ENCODE data around the gene CLEC20A. TPM values are rescaled to one million over a fixed set of nuclear protein-coding genes. Genes with fewer than 3 reads are reported as not detected.

CLEC20A gene
- total RNA-seq, 4 donors from 2014 or later, result not detected

GRCh38 chr1:178493301-178493741 lies 3.4 kb downstream of the CLEC20A start:
- TF ChIP-seq EP300 (IDR thresholded peaks at IDR 0.05), result no peak
- TF ChIP-seq POLR2A (IDR thresholded peaks at IDR 0.05), result no peak
- TF ChIP-seq POLR2AphosphoS5 (IDR thresholded peaks at IDR 0.05), result no peak
- no peak for TF ChIP-seq CTCF (IDR thresholded peaks at IDR 0.05)
- Histone ChIP-seq H3K4me1 (no peaks in the 10 kb centered on the region), H3K4me3 (no peak overlapping the region), H3K9me3 (no peaks in the 10 kb centered on the region), H3K27ac (no peak overlapping the region), H3K27me3 (no peaks in the 10 kb centered on the region), H3K36me3 (no peaks in the 10 kb centered on the region)
- DNase-seq (ENCODE audit: low spot score in 2 of 2), result no peak
- WGBS, result 87% methylated on average over 7 of the region's 16 CpGs

- no peak for DNase-seq (ENCODE audit: low spot score in 2 of 2)
- no peaks in the 10 kb centered on the region for H3K4me1 ChIP-seq
- no peaks in the 10 kb centered on the region for H3K36me3 ChIP-seq
- H3K27ac ChIP-seq, result no peak overlapping the region
- no peaks in the 10 kb centered on the region for H3K9me3 ChIP-seq
- TF ChIP-seq CTCF (IDR thresholded peaks at IDR 0.05), result no peak
- no peak for TF ChIP-seq POLR2A (IDR thresholded peaks at IDR 0.05)
- no peak for TF ChIP-seq POLR2AphosphoS5 (IDR thresholded peaks at IDR 0.05)
- no peak for TF ChIP-seq EP300 (IDR thresholded peaks at IDR 0.05)
- no peak overlapping the region for H3K4me3 ChIP-seq
- 88% methylated on average over 11 of the region's 11 CpGs for WGBS
- no peaks in the 10 kb centered on the region for H3K27me3 ChIP-seq
These were observed 4.4 kb downstream of the CLEC20A start for GRCh38 chr1:178492341-178492740.

GRCh38 chr1:178491721-178492120 lies 5.0 kb downstream of the CLEC20A start:
- no peak for TF ChIP-seq EP300 (IDR thresholded peaks at IDR 0.05)
- no peak for TF ChIP-seq CTCF (IDR thresholded peaks at IDR 0.05)
- no peak for TF ChIP-seq POLR2A (IDR thresholded peaks at IDR 0.05)
- no peak for TF ChIP-seq POLR2AphosphoS5 (IDR thresholded peaks at IDR 0.05)
- DNase-seq (ENCODE audit: low spot score in 2 of 2), result no peak
- WGBS, result 92% methylated on average over 4 of the region's 4 CpGs
- Histone ChIP-seq H3K36me3 (no peaks in the 10 kb centered on the region), H3K9me3 (no peaks in the 10 kb centered on the region), H3K27me3 (peaks cover under 1% of the 10 kb centered on the region), H3K4me1 (peaks cover 6% of the 10 kb centered on the region), H3K27ac (no peak overlapping the region), H3K4me3 (no peak overlapping the region)

GRCh38 chr1:178490967-178491366 lies 5.8 kb downstream of the CLEC20A start:
- H3K4me3 ChIP-seq, result no peak overlapping the region
- peaks cover 9% of the 10 kb centered on the region for H3K4me1 ChIP-seq
- WGBS, result 90% methylated on average over 9 of the region's 9 CpGs
- TF ChIP-seq POLR2AphosphoS5 (IDR thresholded peaks at IDR 0.05), result no peak
- TF ChIP-seq EP300 (IDR thresholded peaks at IDR 0.05), result no peak
- H3K27me3 ChIP-seq, result peaks cover 3% of the 10 kb centered on the region
- no peaks in the 10 kb centered on the region for H3K9me3 ChIP-seq
- H3K36me3 ChIP-seq, result no peaks in the 10 kb centered on the region
- no peak overlapping the region for H3K27ac ChIP-seq
- no peak for DNase-seq (ENCODE audit: low spot score in 2 of 2)

- no peak for TF ChIP-seq CTCF (IDR thresholded peaks at IDR 0.05)
- TF ChIP-seq EP300 (IDR thresholded peaks at IDR 0.05), result no peak
- no peak for TF ChIP-seq POLR2A (IDR thresholded peaks at IDR 0.05)
- TF ChIP-seq POLR2AphosphoS5 (IDR thresholded peaks at IDR 0.05), result no peak
- peaks cover 9% of the 10 kb centered on the region for H3K4me1 ChIP-seq
- peaks cover 3% of the 10 kb centered on the region for H3K27me3 ChIP-seq
- H3K27ac ChIP-seq, result no peak overlapping the region
- no peak for DNase-seq (ENCODE audit: low spot score in 2 of 2)
- 89% methylated on average over 8 of the region's 8 CpGs for WGBS
- no peak overlapping the region for H3K4me3 ChIP-seq
- no peaks in the 10 kb centered on the region for H3K9me3 ChIP-seq
- H3K36me3 ChIP-seq, result no peaks in the 10 kb centered on the region
These were observed 6.6 kb downstream of the CLEC20A start for GRCh38 chr1:178490136-178490535.

- Histone ChIP-seq H3K27me3 (peaks cover 3% of the 10 kb centered on the region), H3K4me3 (no peak overlapping the region), H3K9me3 (no peaks in the 10 kb centered on the region), H3K27ac (no peak overlapping the region), H3K36me3 (no peaks in the 10 kb centered on the region), H3K4me1 (peaks cover 9% of the 10 kb centered on the region)
- TF ChIP-seq CTCF (IDR thresholded peaks at IDR 0.05), result no peak
- WGBS, result 91% methylated on average over 4 of the region's 4 CpGs
- no peak for DNase-seq (ENCODE audit: low spot score in 2 of 2)
These were observed 7.4 kb downstream of the CLEC20A start for GRCh38 chr1:178489399-178489798.

Data from suprapubic skin (tissue), 4 donors.